ENCODE data around the gene CTSF. TPM values are rescaled to one million over a fixed set of nuclear protein-coding genes. Genes with fewer than 3 reads are reported as not detected.
A peak's percentile ranks its signal among the peaks of the same experiment; 100 is the strongest.

Gene CTSF
- total RNA-seq, 1 experiment from 2014 or later = 4.9 TPM

DNA sequence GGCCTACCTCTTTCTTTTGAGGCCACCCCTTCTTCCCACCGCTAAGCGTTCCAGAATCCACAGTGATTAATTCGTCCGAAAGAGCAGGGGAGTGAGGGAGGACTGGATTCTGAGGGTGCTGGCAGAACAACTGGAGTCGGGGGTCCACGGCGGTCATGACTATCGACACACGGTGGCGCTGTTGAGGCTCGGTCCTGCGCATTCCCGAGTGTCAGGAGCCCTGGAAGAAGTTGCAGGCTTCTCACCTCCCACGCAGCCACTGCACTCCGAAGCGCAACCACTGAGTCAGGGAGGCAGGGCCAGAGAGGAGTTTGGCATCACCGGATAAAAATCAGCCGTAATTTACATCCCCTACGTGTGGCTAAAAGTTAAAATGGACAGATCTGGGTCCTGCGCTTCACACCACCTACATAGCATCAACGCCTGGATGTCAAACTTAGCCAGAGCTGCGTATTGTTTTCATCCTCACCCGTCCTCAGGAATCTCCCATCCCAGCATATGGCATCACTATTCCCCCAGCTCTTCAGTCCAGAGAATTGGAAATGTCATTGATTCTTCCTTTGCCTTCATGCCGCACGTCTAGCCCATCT, 10.7 kb upstream of the CTSF start:
- DNase-seq (ENCODE audit: low read depth in 1 of 2, low spot score in 2 of 2) = peak; percentile 66 to 88
- no peaks in the 10 kb centered on the region; the same call in 1 of the 2 replicates for H3K4me1 ChIP-seq (replicated peaks)
- H3K9me3 ChIP-seq (replicated peaks) = peaks cover 7% of the 10 kb centered on the region; the same call in 1 of the 2 replicates
- no peak overlapping the region for H3K27ac ChIP-seq
- no peak overlapping the region for H3K4me3 ChIP-seq
- H3K27me3 ChIP-seq (replicated peaks) = peaks cover 7% of the 10 kb centered on the region; the same call in 1 of the 2 replicates
- H3K36me3 ChIP-seq = no peaks in the 10 kb centered on the region

DNA sequence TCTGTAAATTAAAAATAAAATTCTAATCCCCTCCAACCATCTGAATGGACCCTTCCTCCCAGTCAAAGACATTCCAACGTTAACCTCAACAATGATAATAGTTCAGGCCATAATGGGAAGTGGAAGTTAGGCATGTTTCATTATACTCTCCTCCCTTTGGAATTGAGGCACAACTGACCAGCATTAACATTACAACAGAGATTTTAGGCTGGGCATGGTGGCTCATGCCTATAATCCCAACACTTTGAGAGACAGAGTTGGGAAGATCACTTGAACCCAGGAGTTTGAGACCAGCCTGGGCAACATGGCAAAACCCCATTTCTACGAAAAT, 2.4 kb upstream of the CTSF start:
- no peak overlapping the region for H3K27ac ChIP-seq
- H3K36me3 ChIP-seq = no peaks in the 10 kb centered on the region
- peaks cover 33% of the 10 kb centered on the region for H3K27me3 ChIP-seq (replicated peaks)
- H3K4me1 ChIP-seq (replicated peaks) = peaks cover 10% of the 10 kb centered on the region
- no peak for DNase-seq (ENCODE audit: low read depth in 1 of 2, low spot score in 2 of 2)
- H3K4me3 ChIP-seq = no peak overlapping the region
- H3K9me3 ChIP-seq (replicated peaks) = no peaks in the 10 kb centered on the region

DNA sequence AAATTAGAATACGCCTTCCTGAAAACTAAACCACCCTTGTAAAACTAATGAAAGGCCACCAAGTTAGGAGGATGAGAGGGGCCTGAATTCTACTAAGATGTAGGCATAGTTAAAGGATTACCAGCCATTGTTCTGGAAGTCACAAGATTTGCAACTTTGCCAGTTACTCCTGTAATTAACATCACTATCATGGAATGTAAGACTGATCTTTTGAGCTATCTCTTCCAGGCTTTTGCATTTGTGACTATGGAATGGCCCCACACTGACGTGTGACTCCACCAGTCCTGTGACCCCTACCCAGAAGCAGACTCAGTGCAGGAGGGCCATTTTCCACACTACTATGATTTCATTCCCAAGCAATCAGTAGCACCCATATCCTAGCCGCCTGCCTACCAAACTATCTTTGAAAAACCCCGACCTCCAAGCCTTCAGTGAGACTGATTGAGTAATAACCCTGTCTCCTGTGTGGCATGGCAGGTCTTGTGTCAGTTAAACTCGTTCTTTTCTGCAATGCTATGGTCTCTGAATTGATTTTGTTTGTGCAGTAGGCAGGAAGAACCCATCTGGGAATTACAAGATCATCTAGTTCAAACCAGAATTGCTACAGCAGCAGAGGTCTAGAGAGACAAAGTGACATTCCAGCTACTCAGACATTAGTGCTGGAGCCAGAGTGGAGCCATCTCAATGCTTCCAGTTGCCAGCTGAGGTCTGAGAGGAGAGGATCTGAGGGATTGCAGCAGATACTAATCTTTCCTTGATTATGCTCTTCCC, 1.9 kb upstream of the CTSF start:
- no peaks in the 10 kb centered on the region for H3K9me3 ChIP-seq (replicated peaks)
- peaks cover 10% of the 10 kb centered on the region for H3K4me1 ChIP-seq (replicated peaks)
- no peak overlapping the region for H3K4me3 ChIP-seq
- no peaks in the 10 kb centered on the region for H3K36me3 ChIP-seq
- H3K27me3 ChIP-seq (replicated peaks) = peaks cover 33% of the 10 kb centered on the region
- DNase-seq (ENCODE audit: low read depth in 1 of 2, low spot score in 2 of 2) = no peak
- no peak overlapping the region for H3K27ac ChIP-seq

DNA sequence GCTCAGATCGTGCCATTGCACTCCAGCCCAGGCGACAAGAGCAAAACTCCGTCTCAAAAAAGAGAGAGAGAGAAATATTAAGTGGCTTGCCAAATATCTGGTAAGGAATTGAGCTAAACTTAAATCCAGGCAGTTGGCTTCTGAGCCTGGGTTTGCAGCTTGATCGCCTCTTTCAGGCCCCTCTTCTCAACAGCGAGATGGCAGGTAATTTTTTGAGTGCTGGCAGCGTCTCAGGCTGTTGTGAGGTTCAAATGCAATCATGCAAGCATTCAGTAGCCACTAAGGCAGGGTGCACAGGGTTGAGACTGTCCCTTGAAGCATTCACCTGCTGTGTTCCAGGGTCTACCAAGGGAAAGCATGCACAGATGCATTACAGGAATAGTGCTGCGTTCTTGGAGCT, 670 bp upstream of the CTSF start:
- no peak for DNase-seq (ENCODE audit: low read depth in 1 of 2, low spot score in 2 of 2)
- H3K4me3 ChIP-seq = no peak overlapping the region
- no peaks in the 10 kb centered on the region for H3K36me3 ChIP-seq
- H3K9me3 ChIP-seq (replicated peaks) = no peaks in the 10 kb centered on the region
- peaks cover 10% of the 10 kb centered on the region for H3K4me1 ChIP-seq (replicated peaks)
- H3K27ac ChIP-seq = no peak overlapping the region
- peaks cover 33% of the 10 kb centered on the region for H3K27me3 ChIP-seq (replicated peaks)

DNA sequence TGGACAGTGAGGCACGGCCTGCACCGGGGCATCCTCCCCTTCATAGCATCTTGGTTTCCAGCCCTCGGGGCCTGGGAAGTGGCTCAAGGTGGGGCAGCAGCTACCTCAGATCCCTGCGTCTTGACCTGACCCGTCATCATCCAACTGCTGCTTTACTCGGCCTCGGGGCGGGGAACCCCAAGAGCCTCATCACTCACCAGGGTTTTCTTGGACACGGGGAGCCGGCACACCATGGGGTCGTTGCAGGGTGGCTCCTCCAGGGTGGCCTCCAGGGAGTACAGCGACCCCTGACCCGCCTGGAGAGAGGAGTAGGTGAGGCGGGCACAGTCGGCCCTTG, 651 bp downstream of the CTSF start:
- Histone ChIP-seq H3K4me1 (replicated peaks) (peaks cover 10% of the 10 kb centered on the region), H3K27me3 (replicated peaks) (peaks cover 42% of the 10 kb centered on the region), H3K9me3 (replicated peaks) (no peaks in the 10 kb centered on the region), H3K36me3 (no peaks in the 10 kb centered on the region), H3K27ac (no peak overlapping the region), H3K4me3 (peak overlapping the region; percentile 36; the same call in 1 of the 2 replicates)
- no peak for DNase-seq (ENCODE audit: low read depth in 1 of 2, low spot score in 2 of 2)

DNA sequence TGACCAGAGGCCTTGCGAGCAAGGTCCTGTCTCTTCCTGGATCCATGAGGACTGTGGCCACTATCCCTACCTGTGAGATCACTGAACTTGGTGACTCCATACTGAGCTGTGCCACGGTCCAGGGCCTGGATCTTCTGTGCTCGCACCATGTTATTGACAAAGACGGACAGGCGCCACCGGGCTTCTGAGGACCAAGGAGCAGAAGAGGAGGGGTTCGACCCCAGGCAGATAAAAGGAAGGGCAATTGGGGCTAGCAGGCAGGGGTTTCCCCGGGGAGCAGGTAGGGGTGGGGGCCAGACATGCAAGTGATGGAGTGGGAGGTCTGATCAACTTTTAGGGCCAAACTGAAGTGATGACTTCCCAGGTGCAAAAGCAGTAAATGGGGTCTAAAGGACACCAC, 2.2 kb downstream of the CTSF start:
- no peak overlapping the region for H3K4me3 ChIP-seq
- peaks cover 50% of the 10 kb centered on the region for H3K27me3 ChIP-seq (replicated peaks)
- no peaks in the 10 kb centered on the region for H3K36me3 ChIP-seq
- no peak overlapping the region for H3K27ac ChIP-seq
- peaks cover 10% of the 10 kb centered on the region for H3K4me1 ChIP-seq (replicated peaks)
- no peaks in the 10 kb centered on the region for H3K9me3 ChIP-seq (replicated peaks)
- DNase-seq (ENCODE audit: low read depth in 1 of 2, low spot score in 2 of 2) = no peak

DNA sequence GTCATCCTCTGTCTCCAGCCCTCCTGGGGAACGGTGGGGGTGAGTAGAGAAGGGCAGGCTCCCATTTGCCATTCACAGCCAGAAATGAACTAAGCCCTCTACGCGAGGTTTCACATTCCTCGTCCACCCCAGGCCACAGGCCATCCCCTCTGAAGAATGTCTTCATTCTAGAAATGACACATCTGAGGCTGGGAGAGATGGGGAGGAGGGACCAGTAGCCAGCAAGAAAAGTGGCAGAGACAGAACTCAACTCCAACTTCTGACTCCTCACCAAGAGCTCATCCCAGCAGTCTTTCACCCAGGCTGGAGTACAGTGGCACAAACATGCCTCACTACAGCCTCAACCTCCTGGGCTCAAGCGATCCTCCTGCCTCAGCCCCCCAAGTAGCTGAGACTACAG, 3.4 kb downstream of the CTSF start:
- Histone ChIP-seq H3K9me3 (replicated peaks) (no peaks in the 10 kb centered on the region; the same call in 1 of the 2 replicates), H3K36me3 (no peaks in the 10 kb centered on the region), H3K27ac (no peak overlapping the region), H3K27me3 (replicated peaks) (peaks cover 56% of the 10 kb centered on the region), H3K4me1 (replicated peaks) (peaks cover 10% of the 10 kb centered on the region), H3K4me3 (no peak overlapping the region)
- no peak for DNase-seq (ENCODE audit: low read depth in 1 of 2, low spot score in 2 of 2)

DNA sequence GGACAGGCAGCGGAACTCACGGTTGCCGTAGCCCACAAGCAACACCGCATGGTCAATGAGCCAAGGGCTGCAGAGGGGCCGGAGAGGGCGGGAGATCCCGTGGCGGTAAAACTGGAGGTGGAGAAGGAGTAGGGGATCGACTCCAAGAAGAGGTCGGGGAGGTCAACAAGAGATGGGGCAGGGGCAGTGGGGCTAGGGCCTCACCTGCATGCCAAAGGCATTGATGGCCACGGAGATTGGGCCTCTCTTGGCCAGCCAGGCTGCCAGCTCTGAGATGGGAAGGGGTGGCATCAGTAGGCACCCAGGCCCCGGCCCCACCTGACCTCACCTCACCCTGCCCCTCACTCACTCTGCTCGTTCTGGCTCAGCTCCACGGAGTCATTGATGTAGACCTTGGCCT, 3.9 kb downstream of the CTSF start:
- Histone ChIP-seq H3K27me3 (replicated peaks) (peaks cover 56% of the 10 kb centered on the region), H3K9me3 (replicated peaks) (no peaks in the 10 kb centered on the region; the same call in 1 of the 2 replicates), H3K4me1 (replicated peaks) (peaks cover 10% of the 10 kb centered on the region), H3K27ac (no peak overlapping the region), H3K36me3 (no peaks in the 10 kb centered on the region), H3K4me3 (no peak overlapping the region)
- no peak for DNase-seq (ENCODE audit: low read depth in 1 of 2, low spot score in 2 of 2)

GRCh38 chr11:66563832-66564231, 4.6 kb downstream of the CTSF start:
- Histone ChIP-seq H3K27me3 (replicated peaks) (peaks cover 53% of the 10 kb centered on the region), H3K36me3 (no peaks in the 10 kb centered on the region), H3K4me1 (replicated peaks) (peaks cover 10% of the 10 kb centered on the region), H3K4me3 (no peak overlapping the region), H3K27ac (no peak overlapping the region), H3K9me3 (replicated peaks) (no peaks in the 10 kb centered on the region; the same call in 1 of the 2 replicates)
- DNase-seq (ENCODE audit: low read depth in 1 of 2, low spot score in 2 of 2) = no peak

DNA sequence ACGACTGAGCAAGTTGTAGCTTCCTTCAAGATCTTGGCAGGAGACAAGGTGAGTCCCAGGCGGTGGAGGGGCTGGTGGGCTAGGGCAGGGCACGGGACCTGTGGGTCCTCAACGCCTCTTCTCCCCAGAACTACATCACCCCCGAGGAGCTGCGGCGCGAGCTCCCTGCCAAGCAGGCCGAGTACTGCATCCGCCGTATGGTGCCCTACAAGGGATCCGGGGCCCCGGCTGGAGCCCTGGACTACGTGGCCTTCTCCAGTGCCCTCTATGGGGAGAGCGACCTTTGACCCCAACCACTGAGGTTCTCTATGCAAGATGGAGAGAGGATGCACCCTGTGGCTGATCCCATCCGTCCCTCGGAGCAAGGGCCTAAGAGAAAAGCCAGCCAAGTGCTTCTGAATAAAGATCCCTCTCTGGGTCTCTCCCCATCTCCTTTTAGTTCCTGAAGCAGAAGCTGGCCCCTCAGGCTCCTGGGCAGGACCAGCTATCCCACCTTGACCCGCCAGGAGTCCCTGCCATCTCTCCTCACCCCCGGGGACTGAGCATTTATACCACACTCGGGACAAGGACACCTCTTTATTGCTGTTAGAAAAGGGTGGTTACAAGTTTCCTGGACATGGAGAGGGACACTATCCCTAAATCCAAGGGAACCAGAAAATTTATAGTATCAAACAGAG, 5.4 kb downstream of the CTSF start:
- H3K27me3 ChIP-seq (replicated peaks) = peaks cover 53% of the 10 kb centered on the region
- no peak for DNase-seq (ENCODE audit: low read depth in 1 of 2, low spot score in 2 of 2)
- no peak overlapping the region for H3K4me3 ChIP-seq
- no peak overlapping the region for H3K27ac ChIP-seq
- H3K9me3 ChIP-seq (replicated peaks) = no peaks in the 10 kb centered on the region; the same call in 1 of the 2 replicates
- H3K36me3 ChIP-seq = no peaks in the 10 kb centered on the region
- H3K4me1 ChIP-seq (replicated peaks) = peaks cover 3% of the 10 kb centered on the region

DNA sequence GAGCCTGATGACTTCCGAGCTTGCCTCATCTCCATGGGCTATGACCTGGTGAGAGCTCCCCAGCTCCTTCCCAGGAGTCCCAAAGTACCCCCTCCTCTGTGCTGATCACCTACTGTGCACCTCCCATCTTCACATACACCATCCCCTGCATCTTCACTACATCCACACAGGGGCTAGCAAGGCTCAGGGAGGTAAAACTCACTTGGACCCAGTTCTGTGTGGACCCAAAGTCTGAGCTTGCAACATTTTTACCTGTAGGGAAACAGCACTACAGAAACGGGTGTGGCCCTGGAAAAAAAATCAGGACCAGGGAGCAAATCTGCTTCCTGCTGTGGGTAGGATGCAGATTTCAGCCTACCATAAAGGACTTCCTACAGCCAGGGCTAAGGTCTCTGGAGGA, 6.1 kb downstream of the CTSF start:
- Histone ChIP-seq H3K27me3 (replicated peaks) (peaks cover 51% of the 10 kb centered on the region), H3K9me3 (replicated peaks) (no peaks in the 10 kb centered on the region; the same call in 1 of the 2 replicates), H3K36me3 (no peaks in the 10 kb centered on the region), H3K4me1 (replicated peaks) (no peaks in the 10 kb centered on the region), H3K27ac (no peak overlapping the region), H3K4me3 (no peak overlapping the region)
- DNase-seq (ENCODE audit: low read depth in 1 of 2, low spot score in 2 of 2) = no peak

GRCh38 chr11:66561975-66562248, 6.5 kb downstream of the CTSF start:
- Histone ChIP-seq H3K36me3 (no peaks in the 10 kb centered on the region), H3K27ac (no peak overlapping the region), H3K4me3 (no peak overlapping the region), H3K27me3 (replicated peaks) (peaks cover 51% of the 10 kb centered on the region), H3K9me3 (replicated peaks) (no peaks in the 10 kb centered on the region; the same call in 1 of the 2 replicates), H3K4me1 (replicated peaks) (no peaks in the 10 kb centered on the region)
- DNase-seq (ENCODE audit: low read depth in 1 of 2, low spot score in 2 of 2) = no peak

DNA sequence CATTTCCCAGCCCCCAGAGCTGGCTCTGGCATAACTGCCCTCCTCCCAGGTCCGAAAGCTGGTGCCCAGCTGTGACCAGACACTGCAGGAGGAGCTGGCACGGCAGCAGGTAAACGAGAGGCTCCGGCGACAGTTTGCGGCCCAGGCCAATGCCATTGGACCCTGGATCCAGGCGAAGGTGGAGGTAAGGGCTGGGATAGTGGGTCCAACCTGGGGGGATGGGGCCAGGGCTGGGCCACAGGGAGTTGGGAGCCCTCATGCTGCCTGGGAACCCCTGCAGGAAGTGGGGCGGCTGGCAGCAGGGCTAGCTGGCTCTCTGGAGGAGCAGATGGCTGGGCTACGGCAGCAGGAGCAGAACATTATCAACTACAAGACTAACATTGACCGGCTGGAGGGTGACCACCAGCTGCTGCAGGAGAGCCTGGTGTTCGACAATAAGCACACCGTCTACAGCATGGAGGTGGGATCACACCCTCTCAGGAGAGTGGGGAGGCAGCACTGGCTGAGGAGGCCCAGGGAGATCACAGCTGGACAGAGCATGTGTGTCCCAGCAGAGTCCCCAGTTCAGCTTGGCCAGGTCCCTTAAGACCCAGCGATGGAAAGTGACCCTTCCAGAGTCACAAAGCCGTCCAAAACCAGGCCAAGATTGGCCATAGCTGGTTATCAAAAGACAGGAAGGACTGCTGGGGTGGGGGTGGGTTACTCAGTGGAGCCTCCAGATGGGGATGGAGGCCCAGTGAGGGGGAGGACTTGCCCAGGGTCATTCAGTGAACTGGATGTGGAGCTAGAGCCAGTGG, 7.0 kb downstream of the CTSF start:
- Histone ChIP-seq H3K27me3 (replicated peaks) (peaks cover 54% of the 10 kb centered on the region), H3K4me1 (replicated peaks) (no peaks in the 10 kb centered on the region), H3K9me3 (replicated peaks) (no peaks in the 10 kb centered on the region; the same call in 1 of the 2 replicates), H3K36me3 (no peaks in the 10 kb centered on the region), H3K27ac (no peak overlapping the region), H3K4me3 (no peak overlapping the region)
- no peak for DNase-seq (ENCODE audit: low read depth in 1 of 2, low spot score in 2 of 2)
